ENCODE results near the gene NELL1. TPM values are rescaled to one million over a fixed set of nuclear protein-coding genes. Genes with fewer than 3 reads are reported as not detected.

Gene NELL1
- total and polyA plus RNA-seq, 2 experiments from 2014 or later = 1.6 TPM; not detected in 1

DNA sequence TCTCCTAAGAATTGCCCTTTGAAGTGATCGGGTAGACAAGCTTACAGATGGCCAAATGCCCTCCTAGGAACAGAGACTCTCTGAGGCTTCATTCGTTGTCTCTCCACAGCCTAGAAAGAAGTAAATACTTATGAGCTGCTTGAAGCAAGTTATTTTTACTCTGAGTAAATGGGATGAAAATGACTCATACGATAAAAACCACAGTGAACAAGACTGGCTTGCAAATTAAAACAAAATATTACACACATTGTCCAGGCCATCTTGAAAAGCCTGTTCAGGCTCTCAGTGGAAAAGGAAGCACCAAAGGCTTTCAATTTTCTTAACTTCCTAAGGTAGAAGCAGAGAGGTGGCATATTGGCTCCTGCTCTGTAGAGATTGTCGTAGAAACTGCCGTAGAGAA is 294.2 kb downstream of the NELL1 start:
- Histone ChIP-seq H3K27me3 (ENCODE audit: insufficient read depth) (no peaks in the 10 kb centered on the region), H4K20me1 (replicated peaks; ENCODE audit: insufficient read depth) (no peaks in the 10 kb centered on the region), H3K4me1 (ENCODE audit: insufficient read depth) (peaks cover 6% of the 10 kb centered on the region), H3K9me2 (ENCODE audit: insufficient read depth) (peaks cover 5% of the 10 kb centered on the region), H3K79me2 (replicated peaks; ENCODE audit: insufficient read depth) (no peaks in the 10 kb centered on the region), H3K4me2 (no peak overlapping the region), H3K36me3 (ENCODE audit: insufficient read depth) (no peaks in the 10 kb centered on the region), H3K27ac (ENCODE audit: low read depth) (no peak overlapping the region), H2AFZ (no peak overlapping the region), H3F3A (replicated peaks; ENCODE audit: low read depth) (no peaks in the 10 kb centered on the region), H3K4me3 (no peak overlapping the region)
- DNase-seq (ENCODE audit: low spot score) (no peak), ATAC-seq (no peak)
- no peaks in the 10 kb centered on the region for H3K27me3 Mint-ChIP-seq (ENCODE audit: insufficient read depth, low read depth, poor library complexity)
- TF ChIP-seq EZH2 (IDR thresholded peaks at IDR 0.05; ENCODE audit: low read depth, unreplicated experiment) (no peak), STAT1 (IDR thresholded peaks at IDR 0.05; ENCODE audit: unreplicated experiment) (no peak), EZH2phosphoT487 (IDR thresholded peaks at IDR 0.05; ENCODE audit: unreplicated experiment) (no peak), ZNF114 (CRISPR knock-in tag; IDR thresholded peaks at IDR 0.05) (no peak)
- TF ChIP-seq, protein P1, sequence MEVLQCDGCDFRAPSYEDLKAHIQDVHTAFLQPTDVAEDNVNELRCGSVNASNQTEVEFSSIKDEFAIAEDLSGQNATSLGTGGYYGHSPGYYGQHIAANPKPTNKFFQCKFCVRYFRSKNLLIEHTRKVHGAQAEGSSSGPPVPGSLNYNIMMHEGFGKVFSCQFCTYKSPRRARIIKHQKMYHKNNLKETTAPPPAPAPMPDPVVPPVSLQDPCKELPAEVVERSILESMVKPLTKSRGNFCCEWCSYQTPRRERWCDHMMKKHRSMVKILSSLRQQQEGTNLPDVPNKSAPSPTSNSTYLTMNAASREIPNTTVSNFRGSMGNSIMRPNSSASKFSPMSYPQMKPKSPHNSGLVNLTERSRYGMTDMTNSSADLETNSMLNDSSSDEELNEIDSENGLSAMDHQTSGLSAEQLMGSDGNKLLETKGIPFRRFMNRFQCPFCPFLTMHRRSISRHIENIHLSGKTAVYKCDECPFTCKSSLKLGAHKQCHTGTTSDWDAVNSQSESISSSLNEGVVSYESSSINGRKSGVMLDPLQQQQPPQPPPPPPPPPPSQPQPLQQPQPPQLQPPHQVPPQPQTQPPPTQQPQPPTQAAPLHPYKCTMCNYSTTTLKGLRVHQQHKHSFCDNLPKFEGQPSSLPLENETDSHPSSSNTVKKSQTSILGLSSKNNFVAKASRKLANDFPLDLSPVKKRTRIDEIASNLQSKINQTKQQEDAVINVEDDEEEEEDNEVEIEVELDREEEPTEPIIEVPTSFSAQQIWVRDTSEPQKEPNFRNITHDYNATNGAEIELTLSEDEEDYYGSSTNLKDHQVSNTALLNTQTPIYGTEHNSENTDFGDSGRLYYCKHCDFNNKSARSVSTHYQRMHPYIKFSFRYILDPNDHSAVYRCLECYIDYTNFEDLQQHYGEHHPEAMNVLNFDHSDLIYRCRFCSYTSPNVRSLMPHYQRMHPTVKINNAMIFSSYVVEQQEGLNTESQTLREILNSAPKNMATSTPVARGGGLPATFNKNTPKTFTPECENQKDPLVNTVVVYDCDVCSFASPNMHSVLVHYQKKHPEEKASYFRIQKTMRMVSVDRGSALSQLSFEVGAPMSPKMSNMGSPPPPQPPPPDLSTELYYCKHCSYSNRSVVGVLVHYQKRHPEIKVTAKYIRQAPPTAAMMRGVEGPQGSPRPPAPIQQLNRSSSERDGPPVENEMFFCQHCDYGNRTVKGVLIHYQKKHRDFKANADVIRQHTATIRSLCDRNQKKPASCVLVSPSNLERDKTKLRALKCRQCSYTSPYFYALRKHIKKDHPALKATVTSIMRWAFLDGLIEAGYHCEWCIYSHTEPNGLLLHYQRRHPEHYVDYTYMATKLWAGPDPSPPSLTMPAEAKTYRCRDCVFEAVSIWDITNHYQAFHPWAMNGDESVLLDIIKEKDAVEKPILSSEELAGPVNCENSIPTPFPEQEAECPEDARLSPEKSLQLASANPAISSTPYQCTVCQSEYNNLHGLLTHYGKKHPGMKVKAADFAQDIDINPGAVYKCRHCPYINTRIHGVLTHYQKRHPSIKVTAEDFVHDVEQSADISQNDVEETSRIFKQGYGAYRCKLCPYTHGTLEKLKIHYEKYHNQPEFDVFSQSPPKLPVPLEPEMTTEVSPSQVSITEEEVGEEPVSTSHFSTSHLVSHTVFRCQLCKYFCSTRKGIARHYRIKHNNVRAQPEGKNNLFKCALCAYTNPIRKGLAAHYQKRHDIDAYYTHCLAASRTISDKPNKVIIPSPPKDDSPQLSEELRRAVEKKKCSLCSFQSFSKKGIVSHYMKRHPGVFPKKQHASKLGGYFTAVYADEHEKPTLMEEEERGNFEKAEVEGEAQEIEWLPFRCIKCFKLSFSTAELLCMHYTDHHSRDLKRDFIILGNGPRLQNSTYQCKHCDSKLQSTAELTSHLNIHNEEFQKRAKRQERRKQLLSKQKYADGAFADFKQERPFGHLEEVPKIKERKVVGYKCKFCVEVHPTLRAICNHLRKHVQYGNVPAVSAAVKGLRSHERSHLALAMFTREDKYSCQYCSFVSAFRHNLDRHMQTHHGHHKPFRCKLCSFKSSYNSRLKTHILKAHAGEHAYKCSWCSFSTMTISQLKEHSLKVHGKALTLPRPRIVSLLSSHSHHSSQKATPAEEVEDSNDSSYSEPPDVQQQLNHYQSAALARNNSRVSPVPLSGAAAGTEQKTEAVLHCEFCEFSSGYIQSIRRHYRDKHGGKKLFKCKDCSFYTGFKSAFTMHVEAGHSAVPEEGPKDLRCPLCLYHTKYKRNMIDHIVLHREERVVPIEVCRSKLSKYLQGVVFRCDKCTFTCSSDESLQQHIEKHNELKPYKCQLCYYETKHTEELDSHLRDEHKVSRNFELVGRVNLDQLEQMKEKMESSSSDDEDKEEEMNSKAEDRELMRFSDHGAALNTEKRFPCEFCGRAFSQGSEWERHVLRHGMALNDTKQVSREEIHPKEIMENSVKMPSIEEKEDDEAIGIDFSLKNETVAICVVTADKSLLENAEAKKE (CRISPR knock-in tag; IDR thresholded peaks at IDR 0.05) = no peak
- H3K4me3 Mint-ChIP-seq = no peak overlapping the region
- H3K9me3 Mint-ChIP-seq = no peaks in the 10 kb centered on the region
- no peak overlapping the region for H3K27ac Mint-ChIP-seq
- no peaks in the 10 kb centered on the region for H3K36me3 Mint-ChIP-seq (ENCODE audit: low read depth)
- peaks cover 20% of the 10 kb centered on the region for H3K4me1 Mint-ChIP-seq

DNA sequence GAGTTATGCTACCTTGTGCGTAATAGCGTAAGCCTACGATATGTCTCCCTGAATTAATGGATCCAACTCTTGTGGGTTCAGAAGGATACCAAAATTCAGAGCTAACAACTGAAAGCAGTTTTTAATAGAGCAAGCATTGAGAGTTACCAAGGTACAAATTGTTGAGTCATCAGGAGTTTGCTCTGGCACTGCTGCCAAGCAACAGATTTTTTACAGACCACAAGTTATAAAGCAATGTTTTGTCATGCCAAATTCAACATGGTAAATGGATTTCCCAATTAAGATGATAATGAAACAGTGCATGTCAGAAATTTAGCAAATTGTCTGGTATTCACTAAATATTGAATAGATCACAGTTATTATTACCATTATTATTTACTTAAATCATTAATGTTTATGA is 295.6 kb downstream of the NELL1 start:
- Histone ChIP-seq H3K79me2 (replicated peaks; ENCODE audit: insufficient read depth) (no peaks in the 10 kb centered on the region), H3K27ac (ENCODE audit: low read depth) (no peak overlapping the region), H3K27me3 (ENCODE audit: insufficient read depth) (no peaks in the 10 kb centered on the region), H3K4me3 (no peak overlapping the region), H3K4me1 (ENCODE audit: insufficient read depth) (peaks cover 6% of the 10 kb centered on the region), H3K9me2 (ENCODE audit: insufficient read depth) (peaks cover 5% of the 10 kb centered on the region), H4K20me1 (replicated peaks; ENCODE audit: insufficient read depth) (no peaks in the 10 kb centered on the region), H3F3A (replicated peaks; ENCODE audit: low read depth) (no peaks in the 10 kb centered on the region), H3K36me3 (ENCODE audit: insufficient read depth) (no peaks in the 10 kb centered on the region), H2AFZ (no peak overlapping the region), H3K4me2 (no peak overlapping the region)
- peaks cover 20% of the 10 kb centered on the region for H3K4me1 Mint-ChIP-seq
- H3K27me3 Mint-ChIP-seq (ENCODE audit: insufficient read depth, low read depth, poor library complexity) = no peaks in the 10 kb centered on the region
- ATAC-seq (no peak), DNase-seq (ENCODE audit: low spot score) (no peak)
- no peak overlapping the region for H3K4me3 Mint-ChIP-seq
- H3K9me3 Mint-ChIP-seq = no peaks in the 10 kb centered on the region
- H3K27ac Mint-ChIP-seq = no peak overlapping the region
- no peaks in the 10 kb centered on the region for H3K36me3 Mint-ChIP-seq (ENCODE audit: low read depth)
- TF ChIP-seq, protein P1 (CRISPR knock-in tag; IDR thresholded peaks at IDR 0.05) = no peak
- TF ChIP-seq EZH2phosphoT487 (IDR thresholded peaks at IDR 0.05; ENCODE audit: unreplicated experiment) = no peak
- TF ChIP-seq POLR2AphosphoS5 (IDR thresholded peaks at IDR 0.05; ENCODE audit: low read depth) = no peak
- TF ChIP-seq ZNF331 (CRISPR knock-in tag; IDR thresholded peaks at IDR 0.05; ENCODE audit: low read depth) = no peak
- TF ChIP-seq ZNF114 (CRISPR knock-in tag; IDR thresholded peaks at IDR 0.05) = no peak

All from GM23338 (cell line).